Measurements from ENCODE around the gene PRMT7. TPM values are rescaled to one million over a fixed set of nuclear protein-coding genes. Genes with fewer than 3 reads are reported as not detected.

The PRMT7 gene
- polyA plus RNA-seq, 3 donors = 15.0 to 41.1 (median 15.2) TPM

- no peaks in the 10 kb centered on the region for H3K9me3 ChIP-seq (replicated peaks in 1 of 2; ENCODE audit: control insufficient read depth in 1 of 2, insufficient read depth in 1 of 2, low read length in 2 of 2)
- no peak for DNase-seq
- H3K4me1 ChIP-seq (ENCODE audit: control insufficient read depth in 1 of 2, insufficient read depth in 2 of 2, low read length in 2 of 2) = peaks cover 37 to 44% of the 10 kb centered on the region in 2 donors
- H3K27me3 Mint-ChIP-seq (ENCODE audit: low read depth in 3 of 3) = peaks cover 14 to 27% (median 25%) of the 10 kb centered on the region in 3 donors
- H3K27me3 ChIP-seq (ENCODE audit: control insufficient read depth in 2 of 2, insufficient read depth in 2 of 2, low read length in 2 of 2) = peaks cover 0 to 4% of the 10 kb centered on the region in 2 donors
- H3K27ac Mint-ChIP-seq = no peak overlapping the region
- no peaks in the 10 kb centered on the region for H4K20me1 ChIP-seq (ENCODE audit: insufficient read depth, low read length)
- no peak overlapping the region for H3K4me3 Mint-ChIP-seq
- no peaks in the 10 kb centered on the region for H3K36me3 Mint-ChIP-seq
- no peak overlapping the region for H3K4me3 ChIP-seq (replicated peaks in 1 of 3; ENCODE audit: low read depth in 2 of 3, low read length in 3 of 3)
- H3K9me3 Mint-ChIP-seq = peaks cover 0 to 3% (median 0%) of the 10 kb centered on the region in 7 donors
- H3K27ac ChIP-seq (ENCODE audit: low read depth in 1 of 2, low read length in 2 of 2) = no peak overlapping the region
- no peaks in the 10 kb centered on the region for H3K36me3 ChIP-seq (replicated peaks in 1 of 2; ENCODE audit: control insufficient read depth in 1 of 2, insufficient read depth in 2 of 2, low read length in 2 of 2)
- no peak overlapping the region for H2AFZ ChIP-seq (ENCODE audit: insufficient read depth, low read depth, low read length, poor library complexity, severe bottlenecking)
- TF ChIP-seq CTCF (IDR thresholded peaks at IDR 0.05) = no peak
- no peak overlapping the region for H3K9ac ChIP-seq (ENCODE audit: insufficient read depth, low read length, poor library complexity, severe bottlenecking)
- intact Hi-C loops (cut with micrococcal nuclease) = no loop called here
- H3K79me2 ChIP-seq (ENCODE audit: insufficient read depth, low read length) = no peaks in the 10 kb centered on the region
- peaks cover 49% of the 10 kb centered on the region for H3K4me1 Mint-ChIP-seq
- H3K4me2 ChIP-seq (replicated peaks; ENCODE audit: extremely low read depth, low read length, poor library complexity, severe bottlenecking) = no peak overlapping the region
- WGBS (ENCODE audit: insufficient coverage) = no CpG with 5 or more reads among the region's 4 CpGs
Observed at GRCh38 chr16:68369168-68369567, 58.3 kb downstream of the PRMT7 start.

GRCh38 chr16:68369697-68370580 is 59.1 kb downstream of the PRMT7 start:
- peaks cover 0 to 3% (median 0%) of the 10 kb centered on the region in 7 donors for H3K9me3 Mint-ChIP-seq
- Histone ChIP-seq H3K9ac (ENCODE audit: insufficient read depth, low read length, poor library complexity, severe bottlenecking) (peak overlapping the region; percentile 7), H3K4me2 (replicated peaks; ENCODE audit: extremely low read depth, low read length, poor library complexity, severe bottlenecking) (no peak overlapping the region), H3K4me3 (replicated peaks in 1 of 3; ENCODE audit: low read depth in 2 of 3, low read length in 3 of 3) (no peak overlapping the region), H3K36me3 (replicated peaks in 1 of 2; ENCODE audit: control insufficient read depth in 1 of 2, insufficient read depth in 2 of 2, low read length in 2 of 2) (no peaks in the 10 kb centered on the region), H3K4me1 (ENCODE audit: control insufficient read depth in 1 of 2, insufficient read depth in 2 of 2, low read length in 2 of 2) (peaks cover 29 to 37% of the 10 kb centered on the region in 2 donors), H3K27ac (ENCODE audit: low read depth in 1 of 2, low read length in 2 of 2) (no peak overlapping the region), H3K27me3 (ENCODE audit: control insufficient read depth in 2 of 2, insufficient read depth in 2 of 2, low read length in 2 of 2) (peaks cover 0 to 4% of the 10 kb centered on the region in 2 donors), H4K20me1 (ENCODE audit: insufficient read depth, low read length) (no peaks in the 10 kb centered on the region), H2AFZ (ENCODE audit: insufficient read depth, low read depth, low read length, poor library complexity, severe bottlenecking) (peak overlapping the region; percentile 66), H3K9me3 (replicated peaks in 1 of 2; ENCODE audit: control insufficient read depth in 1 of 2, insufficient read depth in 1 of 2, low read length in 2 of 2) (no peaks in the 10 kb centered on the region), H3K79me2 (ENCODE audit: insufficient read depth, low read length) (no peaks in the 10 kb centered on the region)
- peaks cover 15 to 27% (median 24%) of the 10 kb centered on the region in 3 donors for H3K27me3 Mint-ChIP-seq (ENCODE audit: low read depth in 3 of 3)
- peak overlapping the region in 2 of 7 donors; percentile 37 to 56 for H3K27ac Mint-ChIP-seq
- 14% methylated on average over 13 of the region's 23 CpGs for WGBS (ENCODE audit: insufficient coverage)
- H3K4me3 Mint-ChIP-seq = peak overlapping the region in 1 of 2 donors; percentile 26
- H3K36me3 Mint-ChIP-seq = no peaks in the 10 kb centered on the region
- intact Hi-C loops (cut with micrococcal nuclease) = no loop called here
- no peak for DNase-seq
- peaks cover 41% of the 10 kb centered on the region for H3K4me1 Mint-ChIP-seq
- no peak for TF ChIP-seq CTCF (IDR thresholded peaks at IDR 0.05)

Data from CD14-positive monocyte (primary cell).